GM12873 (cell line): ENCODE measurements around the gene RNU1-3.

ENCODE experiments used
- CTCF ChIP-seq: IDR thresholded peaks from 2 replicates; pipeline ENCODE4 v1.5.1; 2012; ENCODE audit warnings: low read depth, mild to moderate bottlenecking, moderate library complexity, low read length, control low read depth; ENCODE audit not compliant: insufficient read depth; ENCODE audit errors: missing control alignments

Gene RNU1-3

DNA sequence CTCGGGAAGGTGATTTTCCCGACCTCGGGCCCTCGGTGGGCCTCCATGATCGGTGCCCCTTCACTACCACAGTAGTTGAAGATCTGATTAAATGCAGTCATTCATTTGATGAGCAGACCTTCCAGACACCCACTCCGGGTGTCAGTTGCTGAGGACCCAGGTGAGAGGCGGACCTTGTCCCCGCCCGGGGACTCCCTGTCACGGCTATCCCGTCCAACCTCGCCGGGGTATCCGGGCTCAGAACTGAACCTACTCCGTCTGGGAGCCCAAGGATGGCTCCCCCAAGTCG is 22.6 kb downstream of the RNU1-3 start:
- TF ChIP-seq CTCF: no peak

- no peak for TF ChIP-seq CTCF
Measured at GRCh38 chr1:16631248-16632043, 35.3 kb downstream of the RNU1-3 start.

DNA sequence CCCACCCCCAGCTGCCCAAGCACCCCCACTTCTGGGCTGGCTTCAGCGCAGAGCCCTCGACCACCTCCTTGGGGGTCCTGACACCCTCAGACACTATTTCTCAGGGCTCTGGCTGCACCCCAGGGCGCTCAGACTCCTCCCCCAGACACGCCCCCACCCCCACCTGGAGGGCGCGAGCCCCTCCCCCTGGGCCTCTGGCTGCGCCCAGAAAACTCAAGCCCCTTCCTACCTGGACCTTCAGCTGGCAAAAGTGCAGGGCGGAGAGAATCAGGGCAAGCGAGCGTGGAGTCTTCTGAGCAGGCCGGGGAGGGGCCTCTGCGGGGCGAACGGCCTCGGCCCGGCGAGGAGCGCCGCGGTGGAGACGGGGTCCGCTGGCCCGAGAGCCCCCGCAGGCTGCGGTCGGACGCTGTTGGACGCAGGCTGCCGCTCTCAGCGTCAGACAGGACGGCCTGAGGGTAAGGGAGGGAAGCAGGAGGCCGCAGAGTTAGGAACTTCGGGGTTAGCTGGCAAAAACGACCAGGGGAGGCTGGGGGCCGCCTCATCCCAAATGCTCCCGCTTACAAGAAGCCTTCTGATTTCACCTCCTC is 36.0 kb downstream of the RNU1-3 start:
- no peak for TF ChIP-seq CTCF

- no peak for TF ChIP-seq CTCF
Measured at GRCh38 chr1:16628361-16629111, 38.2 kb downstream of the RNU1-3 start.

DNA sequence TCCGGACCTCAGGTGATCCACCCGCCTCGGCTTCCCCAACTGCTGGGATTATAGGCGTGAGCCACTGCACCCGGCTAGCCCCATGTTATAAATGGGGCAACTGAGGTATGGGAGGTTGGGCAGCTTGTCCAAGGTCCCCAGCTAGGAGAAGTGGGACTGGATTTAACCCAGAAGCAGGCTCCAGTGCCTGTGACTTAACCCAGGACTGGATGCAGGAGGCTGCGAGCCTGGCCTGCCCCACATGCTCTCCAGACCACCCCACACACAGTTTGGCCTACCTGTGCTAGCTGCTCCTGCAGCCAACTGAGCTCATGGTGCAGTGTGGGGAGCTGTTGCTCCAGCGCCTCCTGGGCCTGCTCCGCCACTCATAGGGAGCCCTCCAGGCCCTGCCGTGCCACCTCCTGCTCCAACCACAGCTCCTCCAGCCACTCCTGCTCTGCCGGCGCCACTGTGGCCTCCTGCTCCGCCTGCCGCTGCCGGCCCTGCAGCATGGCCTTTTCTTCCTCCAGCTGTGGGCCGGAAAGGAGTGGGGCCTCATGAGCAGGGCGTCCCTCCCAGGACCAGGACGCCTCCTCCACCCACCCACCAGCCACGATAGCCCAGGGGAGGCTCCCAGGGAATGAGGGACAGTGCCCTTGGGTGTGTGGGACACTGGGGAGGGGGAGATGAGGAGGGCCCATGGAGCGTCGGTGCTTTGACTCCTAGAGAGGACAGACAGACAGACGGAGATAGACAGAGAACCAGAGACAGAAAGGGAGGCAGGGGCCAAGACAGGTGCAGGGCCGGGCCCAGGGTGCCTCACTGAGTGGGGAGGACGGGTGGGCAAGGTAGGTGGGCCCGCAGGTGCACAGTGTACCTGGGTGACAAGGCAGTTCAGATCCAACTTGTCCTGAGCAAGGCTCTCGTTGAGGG is 41.0 kb downstream of the RNU1-3 start:
- TF ChIP-seq CTCF: no peak

- TF ChIP-seq CTCF: no peak
Measured at GRCh38 chr1:16621300-16621658, 45.5 kb downstream of the RNU1-3 start.
